Activated naive CD8-positive, alpha-beta T cell (primary cell): Measurements from ENCODE around the gene UNC80.

ENCODE experiments used
- H3K27ac Mint-ChIP-seq: one replicate; pipeline ENCODE4 v1.8.0; 2021; ENCODE audit warnings: mixed read lengths
- H3K27me3 Mint-ChIP-seq: one replicate; pipeline ENCODE4 v1.8.0; 2021; ENCODE audit warnings: mixed read lengths
- H3K36me3 Mint-ChIP-seq: one replicate; pipeline ENCODE4 v1.8.0; 2021; ENCODE audit warnings: mixed read lengths
- H3K4me1 Mint-ChIP-seq: one replicate; pipeline ENCODE4 v1.8.0; 2021; ENCODE audit warnings: low read depth, mixed read lengths
- H3K4me3 Mint-ChIP-seq: one replicate; pipeline ENCODE4 v1.8.0; 2021; ENCODE audit warnings: mild to moderate bottlenecking, mixed read lengths
- H3K9me3 Mint-ChIP-seq: one replicate; pipeline ENCODE4 v1.8.0; 2021; ENCODE audit warnings: low read depth, mixed read lengths

UNC80 gene

GRCh38 chr2:210035679-210036078 is 264.0 kb downstream of the UNC80 start:
- Mint-ChIP-seq H3K36me3 (no peaks in the 10 kb centered on the region), H3K4me3 (no peak overlapping the region), H3K4me1 (no peaks in the 10 kb centered on the region), H3K27me3 (no peaks in the 10 kb centered on the region), H3K9me3 (peaks cover 7% of the 10 kb centered on the region), H3K27ac (no peak overlapping the region)

GRCh38 chr2:210038078-210038477 is 266.4 kb downstream of the UNC80 start:
- Mint-ChIP-seq H3K9me3 (peaks cover 7% of the 10 kb centered on the region), H3K4me1 (no peaks in the 10 kb centered on the region)

GRCh38 chr2:210046851-210047500 is 275.3 kb downstream of the UNC80 start:
- Mint-ChIP-seq H3K4me1 (no peaks in the 10 kb centered on the region), H3K36me3 (peaks cover 12% of the 10 kb centered on the region), H3K9me3 (peaks cover 5% of the 10 kb centered on the region), H3K4me3 (no peak overlapping the region), H3K27me3 (no peaks in the 10 kb centered on the region), H3K27ac (no peak overlapping the region)

More at GRCh38 chr2:210038078-210038477, 266.4 kb downstream of the UNC80 start:
- H3K4me3 Mint-ChIP-seq: no peak overlapping the region
- H3K36me3 Mint-ChIP-seq: peaks cover 2% of the 10 kb centered on the region
- H3K27me3 Mint-ChIP-seq: no peaks in the 10 kb centered on the region
- no peak overlapping the region for H3K27ac Mint-ChIP-seq
